Colonic mucosa (tissue), 4 donors: Measurements from ENCODE around the gene STAB2. TPM values are rescaled to one million over a fixed set of nuclear protein-coding genes. Genes with fewer than 3 reads are reported as not detected.

Experiments used
- DNase-seq: peaks from one replicate; pipeline ENCODE4 v3.0.0-alpha.2; 2020
- H3K27ac ChIP-seq: fragments of 200-600 bp; one replicate; pipeline ENCODE4 v1.8.0; 2021
- H3K27me3 ChIP-seq: fragments of 200-600 bp; one replicate; pipeline ENCODE4 v1.8.0; 2021
- H3K36me3 ChIP-seq: fragments of 200-600 bp; one replicate; pipeline ENCODE4 v1.8.0; 2021
- H3K4me1 ChIP-seq: fragments of 200-600 bp; one replicate; pipeline ENCODE4 v1.8.0; 2021; ENCODE audit warnings: mild to moderate bottlenecking
- H3K4me3 ChIP-seq: fragments of 200-600 bp; one replicate; pipeline ENCODE4 v1.8.0; 2021
- H3K9ac ChIP-seq, 2 donors: one replicate each; pipeline ENCODE4 v1.7.0; 2013; ENCODE audit warnings: control low read depth in 2 of 2, low read depth in 2 of 2, low read length in 2 of 2
- H3K9me3 ChIP-seq: fragments of 200-600 bp; one replicate; pipeline ENCODE4 v1.8.0; 2021
- intact Hi-C: fragments of 100-400 bp; cut with DNase I; formaldehyde crosslinking; loops from one replicate; pipeline ENCODE4 v1.14.1; 2022
- total RNA-seq, 2 donors: library from RNA; stranded (reverse); fragmentation: NEBNext Ultra II Directional in 1 of 2; extraction: Animal tissue kit (Norgen Biotek cat#: 25700) in 1 of 2; gene quantifications; one replicate each; pipeline ENCODE4 v1.2.1, GENCODE V29; 2021
- TF ChIP-seq, protein P1 (sequence below): fragments of 200-600 bp; IDR thresholded peaks from one replicate; pipeline ENCODE4 v1.8.0; 2022; ENCODE audit warnings: antibody characterized with exemption, mild to moderate bottlenecking
- donor health status: healthy.
- donor health status: DM: no; HTN: no; CAD: no.
- donor health status: DM: no; HTN: no; CAD: no.

The STAB2 gene, protein sequence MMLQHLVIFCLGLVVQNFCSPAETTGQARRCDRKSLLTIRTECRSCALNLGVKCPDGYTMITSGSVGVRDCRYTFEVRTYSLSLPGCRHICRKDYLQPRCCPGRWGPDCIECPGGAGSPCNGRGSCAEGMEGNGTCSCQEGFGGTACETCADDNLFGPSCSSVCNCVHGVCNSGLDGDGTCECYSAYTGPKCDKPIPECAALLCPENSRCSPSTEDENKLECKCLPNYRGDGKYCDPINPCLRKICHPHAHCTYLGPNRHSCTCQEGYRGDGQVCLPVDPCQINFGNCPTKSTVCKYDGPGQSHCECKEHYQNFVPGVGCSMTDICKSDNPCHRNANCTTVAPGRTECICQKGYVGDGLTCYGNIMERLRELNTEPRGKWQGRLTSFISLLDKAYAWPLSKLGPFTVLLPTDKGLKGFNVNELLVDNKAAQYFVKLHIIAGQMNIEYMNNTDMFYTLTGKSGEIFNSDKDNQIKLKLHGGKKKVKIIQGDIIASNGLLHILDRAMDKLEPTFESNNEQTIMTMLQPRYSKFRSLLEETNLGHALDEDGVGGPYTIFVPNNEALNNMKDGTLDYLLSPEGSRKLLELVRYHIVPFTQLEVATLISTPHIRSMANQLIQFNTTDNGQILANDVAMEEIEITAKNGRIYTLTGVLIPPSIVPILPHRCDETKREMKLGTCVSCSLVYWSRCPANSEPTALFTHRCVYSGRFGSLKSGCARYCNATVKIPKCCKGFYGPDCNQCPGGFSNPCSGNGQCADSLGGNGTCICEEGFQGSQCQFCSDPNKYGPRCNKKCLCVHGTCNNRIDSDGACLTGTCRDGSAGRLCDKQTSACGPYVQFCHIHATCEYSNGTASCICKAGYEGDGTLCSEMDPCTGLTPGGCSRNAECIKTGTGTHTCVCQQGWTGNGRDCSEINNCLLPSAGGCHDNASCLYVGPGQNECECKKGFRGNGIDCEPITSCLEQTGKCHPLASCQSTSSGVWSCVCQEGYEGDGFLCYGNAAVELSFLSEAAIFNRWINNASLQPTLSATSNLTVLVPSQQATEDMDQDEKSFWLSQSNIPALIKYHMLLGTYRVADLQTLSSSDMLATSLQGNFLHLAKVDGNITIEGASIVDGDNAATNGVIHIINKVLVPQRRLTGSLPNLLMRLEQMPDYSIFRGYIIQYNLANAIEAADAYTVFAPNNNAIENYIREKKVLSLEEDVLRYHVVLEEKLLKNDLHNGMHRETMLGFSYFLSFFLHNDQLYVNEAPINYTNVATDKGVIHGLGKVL (N-terminal part only)
- 1 to 10 TPM in 1 of 2 donors, under 1 TPM in 1; 0.56 to 1.0 TPM for total RNA-seq

DNA sequence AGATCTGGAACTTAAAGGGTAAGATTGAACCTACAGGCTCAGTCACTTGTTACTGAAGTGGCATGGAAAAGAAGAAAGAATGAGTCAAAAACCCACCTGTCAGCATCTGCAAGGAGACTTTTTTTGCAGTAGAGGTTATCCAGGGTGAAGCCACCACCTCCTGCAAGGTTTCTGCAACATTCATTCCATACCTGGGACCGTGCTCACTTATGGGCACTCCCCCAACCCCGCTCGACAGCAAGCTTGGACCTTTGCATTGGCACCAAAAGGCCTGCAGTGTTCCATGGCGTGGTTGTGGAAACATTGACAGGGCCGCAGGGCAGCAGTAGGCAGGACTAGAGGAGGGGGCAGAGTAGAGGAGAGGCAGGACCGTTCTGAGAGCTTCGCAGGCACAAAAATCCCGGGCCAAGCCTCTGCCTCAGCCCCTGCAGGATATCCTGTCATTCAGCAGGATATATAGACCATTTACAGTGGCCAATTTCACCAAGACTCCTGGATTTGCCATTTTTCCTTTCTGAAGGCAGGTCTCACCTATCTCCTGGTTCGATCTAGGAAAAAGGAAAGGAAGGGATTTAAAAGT lies at the start of gene STAB2:
TSS of gene STAB2 (plus strand) at position 483 of the 580 bp plus-strand sequence. CDS start 204 bp downstream, outside the sequence.
- DNase-seq = no peak
- Histone ChIP-seq H3K27me3 (no peaks in the 10 kb centered on the region), H3K9ac (no peak within 1 kb of the TSS), H3K27ac (no peak within 1 kb of the TSS), H3K9me3 (no peaks in the 10 kb centered on the region), H3K4me3 (no peak within 1 kb of the TSS), H3K36me3 (no peaks in the 10 kb centered on the region), H3K4me1 (no peaks in the 10 kb centered on the region)
- TF ChIP-seq, protein P1, sequence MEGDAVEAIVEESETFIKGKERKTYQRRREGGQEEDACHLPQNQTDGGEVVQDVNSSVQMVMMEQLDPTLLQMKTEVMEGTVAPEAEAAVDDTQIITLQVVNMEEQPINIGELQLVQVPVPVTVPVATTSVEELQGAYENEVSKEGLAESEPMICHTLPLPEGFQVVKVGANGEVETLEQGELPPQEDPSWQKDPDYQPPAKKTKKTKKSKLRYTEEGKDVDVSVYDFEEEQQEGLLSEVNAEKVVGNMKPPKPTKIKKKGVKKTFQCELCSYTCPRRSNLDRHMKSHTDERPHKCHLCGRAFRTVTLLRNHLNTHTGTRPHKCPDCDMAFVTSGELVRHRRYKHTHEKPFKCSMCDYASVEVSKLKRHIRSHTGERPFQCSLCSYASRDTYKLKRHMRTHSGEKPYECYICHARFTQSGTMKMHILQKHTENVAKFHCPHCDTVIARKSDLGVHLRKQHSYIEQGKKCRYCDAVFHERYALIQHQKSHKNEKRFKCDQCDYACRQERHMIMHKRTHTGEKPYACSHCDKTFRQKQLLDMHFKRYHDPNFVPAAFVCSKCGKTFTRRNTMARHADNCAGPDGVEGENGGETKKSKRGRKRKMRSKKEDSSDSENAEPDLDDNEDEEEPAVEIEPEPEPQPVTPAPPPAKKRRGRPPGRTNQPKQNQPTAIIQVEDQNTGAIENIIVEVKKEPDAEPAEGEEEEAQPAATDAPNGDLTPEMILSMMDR = no peak
- intact Hi-C loops = no loop called here

DNA sequence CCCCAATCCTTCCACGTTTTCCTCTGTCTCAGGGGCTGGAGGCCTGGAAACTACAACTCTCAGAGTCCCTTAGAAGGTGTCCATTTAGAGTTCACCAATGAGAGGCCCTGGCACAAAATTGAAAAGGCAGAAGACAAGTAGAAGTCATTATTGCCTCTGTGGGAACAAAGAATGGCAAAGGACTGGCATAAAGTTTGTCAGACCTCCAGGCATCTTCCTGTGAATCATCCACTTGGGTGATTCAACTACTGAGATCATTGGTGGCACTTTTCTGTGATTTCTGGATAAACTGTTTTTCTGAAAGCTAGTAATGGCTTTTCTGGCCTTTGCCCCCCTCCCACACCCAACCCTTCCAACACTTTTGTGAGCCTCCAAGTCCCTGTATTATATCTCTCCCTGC lies 48.7 kb upstream of the STAB2 start:
- intact Hi-C loops = no loop called here
- TF ChIP-seq, protein P1 = no peak
- Histone ChIP-seq H3K9ac (no peak overlapping the region), H3K27ac (no peak overlapping the region), H3K36me3 (no peaks in the 10 kb centered on the region), H3K4me3 (no peak overlapping the region), H3K27me3 (no peaks in the 10 kb centered on the region), H3K9me3 (no peaks in the 10 kb centered on the region), H3K4me1 (no peaks in the 10 kb centered on the region)
- DNase-seq = no peak

DNA sequence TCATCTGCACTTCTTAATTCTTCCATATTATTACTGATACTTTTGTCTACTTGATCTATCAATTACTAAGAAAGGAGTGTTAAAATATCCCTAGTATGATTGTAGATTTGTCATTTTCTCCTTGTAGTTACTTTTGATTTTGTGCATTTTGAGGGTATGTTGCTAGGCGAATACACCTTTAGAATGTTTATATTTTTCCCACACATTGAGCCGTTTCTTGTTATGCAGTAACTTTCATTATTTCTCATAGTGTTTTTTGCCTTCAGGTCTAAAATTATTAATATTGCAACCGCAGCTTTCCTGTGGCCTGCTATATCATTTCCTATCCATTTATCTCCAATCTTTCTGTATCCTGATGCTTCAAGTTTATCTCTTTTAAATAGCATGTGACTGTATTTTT lies 46.8 kb upstream of the STAB2 start:
- H3K9ac ChIP-seq = no peak overlapping the region
- no peaks in the 10 kb centered on the region for H3K4me1 ChIP-seq
- TF ChIP-seq, protein P1 = no peak
- H3K27me3 ChIP-seq = no peaks in the 10 kb centered on the region
- no peak overlapping the region for H3K4me3 ChIP-seq
- H3K9me3 ChIP-seq = no peaks in the 10 kb centered on the region
- DNase-seq = no peak
- no peak overlapping the region for H3K27ac ChIP-seq
- intact Hi-C loops = no loop called here
- no peaks in the 10 kb centered on the region for H3K36me3 ChIP-seq

DNA sequence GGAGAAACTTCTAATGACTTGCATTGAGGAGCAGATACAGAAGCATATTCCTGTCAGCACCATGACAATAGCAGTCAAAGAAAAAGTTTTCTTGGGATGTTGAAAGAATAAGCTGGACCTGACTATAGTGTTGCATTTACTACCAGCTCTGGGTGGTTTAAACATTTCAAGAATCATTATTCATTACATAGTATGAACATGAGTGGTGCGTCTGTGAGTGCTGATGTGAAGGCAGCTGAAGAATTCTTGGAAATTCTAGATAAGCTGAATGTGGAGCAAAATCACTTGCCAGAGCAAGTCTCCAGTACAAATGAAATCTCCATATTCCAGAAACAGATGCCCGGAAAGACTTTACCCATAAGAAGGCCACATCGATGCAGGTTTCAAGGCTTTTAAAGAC lies 45.0 kb upstream of the STAB2 start:
- no peak overlapping the region for H3K9ac ChIP-seq
- no peak overlapping the region for H3K27ac ChIP-seq
- intact Hi-C loops = no loop called here
- no peaks in the 10 kb centered on the region for H3K27me3 ChIP-seq
- no peaks in the 10 kb centered on the region for H3K36me3 ChIP-seq
- TF ChIP-seq, protein P1 = no peak
- H3K4me3 ChIP-seq = no peak overlapping the region
- H3K4me1 ChIP-seq = no peaks in the 10 kb centered on the region
- no peak for DNase-seq
- H3K9me3 ChIP-seq = no peaks in the 10 kb centered on the region

DNA sequence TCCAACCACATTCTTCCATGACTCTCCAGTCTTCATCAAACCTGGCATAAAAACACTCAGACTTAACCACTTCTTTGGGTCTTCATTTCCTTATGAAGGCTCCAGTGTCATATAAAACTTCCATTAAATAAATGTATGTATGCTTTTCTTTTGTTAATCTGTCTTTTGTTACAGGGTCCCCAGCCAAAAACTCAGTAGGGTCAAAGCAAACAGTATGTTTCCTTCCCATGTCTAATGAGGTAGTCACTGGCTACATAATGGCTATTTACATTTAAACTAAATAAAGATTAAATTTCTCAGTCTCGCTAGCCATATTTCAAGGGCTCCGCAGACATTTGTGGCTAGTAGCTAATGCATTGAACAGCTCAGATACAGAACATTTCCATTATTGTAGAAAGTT lies 40.1 kb upstream of the STAB2 start:
- Histone ChIP-seq H3K9ac (no peak overlapping the region), H3K9me3 (no peaks in the 10 kb centered on the region), H3K27me3 (no peaks in the 10 kb centered on the region), H3K36me3 (no peaks in the 10 kb centered on the region), H3K27ac (no peak overlapping the region), H3K4me3 (no peak overlapping the region), H3K4me1 (no peaks in the 10 kb centered on the region)
- TF ChIP-seq, protein P1 = no peak
- intact Hi-C loops = no loop called here
- no peak for DNase-seq
